Gastroesophageal sphincter (tissue), 4 donors: Measurements from ENCODE around the gene PTH2. TPM values are rescaled to one million over a fixed set of nuclear protein-coding genes. Genes with fewer than 3 reads are reported as not detected.
A peak's percentile ranks its signal among the peaks of the same experiment; 100 is the strongest.

Experiments
- ATAC-seq: fragments of 150-250 bp; one replicate; pipeline ENCODE4 v1.9.1; 2016; ENCODE audit warnings: mild to moderate bottlenecking, moderate library complexity
- H3K27ac ChIP-seq, 4 donors: fragments of 200-600 bp; sonication (generic) in 3 of 4; 1 replicate in 3 of 4; 2 replicates in 1 of 4; pipeline ENCODE4 v1.5.1; 2016 to 2019
- H3K27me3 ChIP-seq: fragments of 200-600 bp; sonication (generic); one replicate; pipeline ENCODE4 v1.5.1; 2019
- H3K36me3 ChIP-seq, 2 donors: fragments of 200-600 bp; sonication (generic); one replicate each; pipeline ENCODE4 v1.5.1; 2019; ENCODE audit warnings: control low read depth in 1 of 2
- H3K4me1 ChIP-seq, 3 donors: fragments of 200-600 bp; sonication (generic); 1 replicate in 2 of 3; 2 replicates in 1 of 3; pipeline ENCODE4 v1.5.1; 2016 to 2019; ENCODE audit warnings: control low read depth in 2 of 3
- H3K4me3 ChIP-seq, 2 donors: fragments of 200-600 bp; sonication (generic); one replicate each; pipeline ENCODE4 v1.5.1; 2019; ENCODE audit warnings: mild to moderate bottlenecking in 1 of 2, moderate library complexity in 1 of 2
- H3K9me3 ChIP-seq, 3 donors: fragments of 200-600 bp; sonication (generic); one replicate each; pipeline ENCODE4 v1.5.1; 2017 to 2019; ENCODE audit warnings: control low read depth in 2 of 3
- CTCF ChIP-seq, 4 experiments: fragments of 200-600 bp in 2 of 4; fragments of 450-650 bp in 2 of 4; sonication (generic) in 1 of 4; IDR thresholded peaks; one replicate each; pipeline ENCODE4 v1.5.1; 2017 to 2019; ENCODE audit warnings: antibody characterized with exemption in 4 of 4, mild to moderate bottlenecking in 2 of 4, moderate library complexity in 2 of 4
- EP300 ChIP-seq: sonication (generic); formaldehyde crosslinking; IDR thresholded peaks from one replicate; pipeline ENCODE4 v1.6.1; 2017; ENCODE audit warnings: antibody characterized with exemption, mild to moderate bottlenecking
- POLR2A ChIP-seq, 2 donors: fragments of 450-650 bp; IDR thresholded peaks; one replicate each; pipeline ENCODE4 v1.6.1; 2017; ENCODE audit warnings: antibody characterized with exemption in 2 of 2, mild to moderate bottlenecking in 2 of 2, moderate library complexity in 1 of 2
- POLR2AphosphoS5 ChIP-seq: sonication (generic); formaldehyde crosslinking; IDR thresholded peaks from one replicate; pipeline ENCODE4 v1.6.1; 2017; ENCODE audit warnings: antibody characterized with exemption
- WGBS, 2 donors: methylation state at CpG; one replicate each; pipeline ENCODE4 v1.1.5; 2018; ENCODE audit warnings: low coverage in 1 of 2; 5-methylcytosine and 5-hydroxymethylcytosine counted together
- total RNA-seq, 4 donors: library from RNA; depleted of rRNA; stranded (reverse); fragments of >200 nt; gene quantifications; one replicate each; pipeline ENCODE4 v1.1.0, GENCODE V29; 2016

The PTH2 gene
- total RNA-seq, 4 donors from 2014 or later: not detected

- Histone ChIP-seq H3K4me1 (peaks cover 0 to 31% (median 5%) of the 10 kb centered on the region in 3 donors), H3K27me3 (peaks cover 76% of the 10 kb centered on the region), H3K9me3 (no peaks in the 10 kb centered on the region), H3K27ac (peak overlapping the region in 1 of 4 donors; percentile 49), H3K4me3 (peak overlapping the region in 1 of 2 donors; percentile 67), H3K36me3 (no peaks in the 10 kb centered on the region)
- 9 to 18% methylated on average over 11 to 14 of the region's 19 CpGs for WGBS, 2 donors
- no peak for TF ChIP-seq POLR2A (IDR thresholded peaks at IDR 0.05)
- TF ChIP-seq POLR2AphosphoS5: no peak
- no peak for TF ChIP-seq EP300
- no peak for TF ChIP-seq CTCF (IDR thresholded peaks at IDR 0.05)
- ATAC-seq: no peak
These were observed 17.4 kb upstream of the PTH2 start for GRCh38 chr19:49440439-49441209.

DNA sequence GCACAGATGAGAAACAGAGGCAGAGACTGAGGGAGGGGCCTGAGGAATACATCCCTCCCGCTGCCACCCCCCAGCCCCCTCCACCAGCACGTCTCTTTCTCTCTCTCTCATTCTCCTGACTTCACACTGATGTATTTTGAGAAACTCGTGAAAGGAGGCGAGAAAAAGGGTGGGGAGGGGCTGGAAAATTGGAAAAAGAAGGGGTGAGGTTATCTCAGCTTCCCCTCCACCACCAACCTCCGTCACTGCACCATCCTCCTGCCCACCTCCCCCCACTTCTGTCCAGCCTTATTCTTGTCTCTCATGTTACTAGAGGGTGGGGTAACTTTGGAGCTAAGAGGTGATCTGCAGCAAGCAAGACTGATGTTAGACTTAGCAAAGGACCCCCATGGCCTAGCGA lies 16.6 kb upstream of the PTH2 start:
- H3K27me3 ChIP-seq: peaks cover 84% of the 10 kb centered on the region
- 31% methylated on average over 3 of the region's 6 CpGs for WGBS, 2 donors
- H3K4me3 ChIP-seq: no peak overlapping the region
- H3K9me3 ChIP-seq: no peaks in the 10 kb centered on the region
- peaks cover 0 to 31% (median 5%) of the 10 kb centered on the region in 3 donors for H3K4me1 ChIP-seq
- H3K36me3 ChIP-seq: no peaks in the 10 kb centered on the region
- no peak overlapping the region for H3K27ac ChIP-seq
- TF ChIP-seq CTCF (IDR thresholded peaks at IDR 0.05) (no peak), POLR2A (IDR thresholded peaks at IDR 0.05) (no peak), EP300 (no peak), POLR2AphosphoS5 (no peak)
- ATAC-seq: no peak

DNA sequence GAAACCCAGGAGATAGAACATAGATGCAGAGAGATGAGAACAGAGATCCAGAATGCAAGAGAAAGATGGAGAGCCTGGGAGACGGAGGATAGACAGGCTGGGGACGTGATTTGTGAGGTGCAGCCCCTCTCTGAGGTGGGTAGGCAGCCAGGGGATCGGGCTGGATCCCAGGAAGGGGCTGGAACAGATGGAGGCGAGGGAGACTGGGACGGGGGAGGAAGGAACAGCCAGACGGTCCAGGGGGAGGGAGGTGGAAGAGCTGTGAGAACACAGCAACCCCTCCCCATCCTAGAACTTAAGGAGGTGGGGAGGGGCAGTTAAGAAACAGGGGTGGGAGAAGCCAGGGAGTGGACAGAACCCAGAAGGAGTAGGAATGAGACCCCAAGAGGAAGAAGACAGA lies 15.0 kb upstream of the PTH2 start:
- Histone ChIP-seq H3K4me3 (no peak overlapping the region), H3K27me3 (peaks cover 100% of the 10 kb centered on the region), H3K27ac (no peak overlapping the region), H3K9me3 (no peaks in the 10 kb centered on the region), H3K4me1 (peaks cover 0 to 27% (median 5%) of the 10 kb centered on the region in 3 donors), H3K36me3 (no peaks in the 10 kb centered on the region)
- WGBS, 2 donors: 15 to 18% methylated on average over 5 of the region's 6 CpGs
- no peak for TF ChIP-seq POLR2A (IDR thresholded peaks at IDR 0.05)
- TF ChIP-seq CTCF (IDR thresholded peaks at IDR 0.05): no peak
- TF ChIP-seq POLR2AphosphoS5: no peak
- ATAC-seq: no peak

GRCh38 chr19:49437231-49437630 lies 14.0 kb upstream of the PTH2 start:
- H3K27me3 ChIP-seq: peaks cover 100% of the 10 kb centered on the region

More at GRCh38 chr19:49437231-49437630, 14.0 kb upstream of the PTH2 start:
- TF ChIP-seq EP300 (no peak), CTCF (IDR thresholded peaks at IDR 0.05) (no peak), POLR2AphosphoS5 (no peak), POLR2A (IDR thresholded peaks at IDR 0.05) (no peak)
- no peak for ATAC-seq
- peaks cover 0 to 22% (median 2%) of the 10 kb centered on the region in 3 donors for H3K4me1 ChIP-seq
- no peak overlapping the region for H3K4me3 ChIP-seq
- H3K36me3 ChIP-seq: no peaks in the 10 kb centered on the region
- WGBS, 2 donors: 12% methylated on average over 6 of the region's 8 CpGs; no CpG with 5 or more reads in 1 of the 2 donors
- no peaks in the 10 kb centered on the region for H3K9me3 ChIP-seq
- H3K27ac ChIP-seq: no peak overlapping the region
